SK-N-SH treated with all-trans-retinoic acid at 6 μM for 48 hours (cell line): Measurements from ENCODE around the gene KIAA1328.

Experiments used
- ARNTL ChIP-seq: fragments of 450-650 bp; formaldehyde crosslinking; IDR thresholded peaks from 2 replicates; pipeline ENCODE4 v1.5.0; 2020; ENCODE audit warnings: low read depth, mild to moderate bottlenecking, moderate library complexity, borderline replicate concordance
- BACH2 ChIP-seq: fragments of 250-450 bp; sonication (Bioruptor Pico); IDR thresholded peaks from 2 replicates; pipeline ENCODE4 v1.9.0; 2021; ENCODE audit warnings: mild to moderate bottlenecking, borderline replicate concordance
- CREB5 ChIP-seq: fragments of 250-450 bp; sonication (Bioruptor Pico); IDR thresholded peaks from 2 replicates; pipeline ENCODE4 v1.5.1; 2020; ENCODE audit warnings: low read depth, mild to moderate bottlenecking, moderate library complexity
- CSDC2 ChIP-seq: fragments of 250-450 bp; sonication (Bioruptor Pico); IDR thresholded peaks from 2 replicates; pipeline ENCODE4 v1.5.0; 2020; ENCODE audit warnings: mild to moderate bottlenecking, moderate library complexity
- ESRRG ChIP-seq: fragments of 250-450 bp; sonication (Bioruptor Pico); IDR thresholded peaks from 2 replicates; pipeline ENCODE4 v1.6.1; 2021; ENCODE audit warnings: mild to moderate bottlenecking
- GLIS3 ChIP-seq: fragments of 250-450 bp; sonication (Bioruptor Pico); IDR thresholded peaks from 2 replicates; pipeline ENCODE4 v1.5.0; 2020; ENCODE audit warnings: mild to moderate bottlenecking, moderate library complexity
- SNAI2 ChIP-seq: fragments of 250-450 bp; sonication (Bioruptor Pico); IDR thresholded peaks from 2 replicates; pipeline ENCODE4 v1.5.0; 2020; ENCODE audit warnings: mild to moderate bottlenecking, moderate library complexity
- TOX ChIP-seq: fragments of 250-450 bp; sonication (Bioruptor Pico); IDR thresholded peaks from 2 replicates; pipeline ENCODE4 v1.8.0; 2021; ENCODE audit warnings: mild to moderate bottlenecking, moderate library complexity, borderline replicate concordance
- ZFP3 ChIP-seq: fragments of 250-450 bp; sonication (Bioruptor Pico); IDR thresholded peaks from 2 replicates; pipeline ENCODE4 v1.5.0; 2020; ENCODE audit warnings: mild to moderate bottlenecking, moderate library complexity
- ZFP30 ChIP-seq: fragments of 450-650 bp; formaldehyde crosslinking; IDR thresholded peaks from 2 replicates; pipeline ENCODE4 v1.5.0; 2022; ENCODE audit warnings: mild to moderate bottlenecking, moderate library complexity
- ZNF8 ChIP-seq: fragments of 450-650 bp; formaldehyde crosslinking; IDR thresholded peaks from 2 replicates; pipeline ENCODE4 v1.5.0; 2020; ENCODE audit warnings: mild to moderate bottlenecking, moderate library complexity
- TF ChIP-seq, protein P1 (sequence below): fragments of 250-450 bp; sonication (Bioruptor Pico); IDR thresholded peaks from 2 replicates; pipeline ENCODE4 v1.8.0; 2020; ENCODE audit warnings: mild to moderate bottlenecking, moderate library complexity, borderline replicate concordance
- TF ChIP-seq, protein P2 (sequence below): fragments of 250-450 bp; sonication (Bioruptor Pico); IDR thresholded peaks from 2 replicates; pipeline ENCODE4 v1.5.1; 2021; ENCODE audit warnings: mild to moderate bottlenecking, moderate library complexity

- TF ChIP-seq, protein P1, sequence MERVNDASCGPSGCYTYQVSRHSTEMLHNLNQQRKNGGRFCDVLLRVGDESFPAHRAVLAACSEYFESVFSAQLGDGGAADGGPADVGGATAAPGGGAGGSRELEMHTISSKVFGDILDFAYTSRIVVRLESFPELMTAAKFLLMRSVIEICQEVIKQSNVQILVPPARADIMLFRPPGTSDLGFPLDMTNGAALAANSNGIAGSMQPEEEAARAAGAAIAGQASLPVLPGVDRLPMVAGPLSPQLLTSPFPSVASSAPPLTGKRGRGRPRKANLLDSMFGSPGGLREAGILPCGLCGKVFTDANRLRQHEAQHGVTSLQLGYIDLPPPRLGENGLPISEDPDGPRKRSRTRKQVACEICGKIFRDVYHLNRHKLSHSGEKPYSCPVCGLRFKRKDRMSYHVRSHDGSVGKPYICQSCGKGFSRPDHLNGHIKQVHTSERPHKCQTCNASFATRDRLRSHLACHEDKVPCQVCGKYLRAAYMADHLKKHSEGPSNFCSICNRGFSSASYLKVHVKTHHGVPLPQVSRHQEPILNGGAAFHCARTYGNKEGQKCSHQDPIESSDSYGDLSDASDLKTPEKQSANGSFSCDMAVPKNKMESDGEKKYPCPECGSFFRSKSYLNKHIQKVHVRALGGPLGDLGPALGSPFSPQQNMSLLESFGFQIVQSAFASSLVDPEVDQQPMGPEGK (CRISPR knock-in tag) = no peak
- TF ChIP-seq ARNTL (CRISPR knock-in tag) (no peak), CREB5 (CRISPR knock-in tag) (no peak), BACH2 (CRISPR knock-in tag) (no peak), ZFP3 (no peak), ZFP30 (CRISPR knock-in tag) (no peak), TOX (CRISPR knock-in tag) (no peak), SNAI2 (CRISPR knock-in tag) (no peak), GLIS3 (CRISPR knock-in tag) (no peak), ZNF8 (CRISPR knock-in tag) (no peak), ESRRG (CRISPR knock-in tag) (no peak), CSDC2 (CRISPR knock-in tag) (no peak)
- TF ChIP-seq, protein P2, sequence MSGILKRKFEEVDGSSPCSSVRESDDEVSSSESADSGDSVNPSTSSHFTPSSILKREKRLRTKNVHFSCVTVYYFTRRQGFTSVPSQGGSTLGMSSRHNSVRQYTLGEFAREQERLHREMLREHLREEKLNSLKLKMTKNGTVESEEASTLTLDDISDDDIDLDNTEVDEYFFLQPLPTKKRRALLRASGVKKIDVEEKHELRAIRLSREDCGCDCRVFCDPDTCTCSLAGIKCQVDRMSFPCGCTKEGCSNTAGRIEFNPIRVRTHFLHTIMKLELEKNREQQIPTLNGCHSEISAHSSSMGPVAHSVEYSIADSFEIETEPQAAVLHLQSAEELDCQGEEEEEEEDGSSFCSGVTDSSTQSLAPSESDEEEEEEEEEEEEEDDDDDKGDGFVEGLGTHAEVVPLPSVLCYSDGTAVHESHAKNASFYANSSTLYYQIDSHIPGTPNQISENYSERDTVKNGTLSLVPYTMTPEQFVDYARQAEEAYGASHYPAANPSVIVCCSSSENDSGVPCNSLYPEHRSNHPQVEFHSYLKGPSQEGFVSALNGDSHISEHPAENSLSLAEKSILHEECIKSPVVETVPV (CRISPR knock-in tag) = no peak
Observed at GRCh38 chr18:37160038-37160820, 331.3 kb downstream of the KIAA1328 start.
